WTC11 (cell line): ENCODE measurements around the gene ADD1. TPM values are rescaled to one million over a fixed set of nuclear protein-coding genes. Genes with fewer than 3 reads are reported as not detected.
A peak's percentile ranks its signal among the peaks of the same experiment; 100 is the strongest.

Source experiments
- ATAC-seq: fragments of 200-7000 bp; cut with Tn5 transposase; 2 replicates; pipeline ENCODE4 v1.10.0; 2021; ENCODE audit warnings: mild to moderate bottlenecking, moderate library complexity
- CTCF ChIA-PET: fragments of 300-600 bp; sonication (Branson Sonifier 250); formaldehyde crosslinking; loops from one replicate; lab custom pipeline; 2021; ENCODE audit warnings: antibody characterized with exemption; lab: Charles Lee
- POLR2A ChIA-PET: fragments of 350-600 bp; sonication (Branson Sonifier 250); formaldehyde crosslinking; loops from one replicate; lab custom pipeline; 2021; ENCODE audit warnings: antibody characterized with exemption; lab: Charles Lee
- DNase-seq: peaks from one replicate; pipeline ENCODE4 v3.0.0; 2021; ENCODE audit warnings: low spot score
- H3K27ac Mint-ChIP-seq: 2 replicates; pipeline ENCODE4 v1.8.0; 2021; ENCODE audit warnings: mixed read lengths
- H3K27me3 Mint-ChIP-seq: 2 replicates; pipeline ENCODE4 v1.8.0; 2021; ENCODE audit warnings: low read depth, mild to moderate bottlenecking, moderate library complexity, mixed read lengths
- H3K36me3 Mint-ChIP-seq: 2 replicates; pipeline ENCODE4 v1.8.0; 2021; ENCODE audit warnings: mixed read lengths
- H3K4me1 Mint-ChIP-seq: 2 replicates; pipeline ENCODE4 v1.8.0; 2022; ENCODE audit warnings: mixed read lengths
- H3K4me3 Mint-ChIP-seq: 2 replicates; pipeline ENCODE4 v1.8.0; 2021; ENCODE audit warnings: mild to moderate bottlenecking, moderate library complexity, mixed read lengths
- H3K9me3 Mint-ChIP-seq: 2 replicates; pipeline ENCODE4 v1.8.0; 2021; ENCODE audit warnings: mixed read lengths
- ATF1 ChIP-seq: sonication (generic); formaldehyde crosslinking; IDR thresholded peaks from 2 replicates; pipeline ENCODE4 v1.8.1; 2023; ENCODE audit warnings: mild to moderate bottlenecking, moderate library complexity, missing genetic modification reagents
- CBFB ChIP-seq: sonication (generic); formaldehyde crosslinking; IDR thresholded peaks from 2 replicates; pipeline ENCODE4 v1.8.1; 2022; ENCODE audit warnings: mild to moderate bottlenecking, low read depth, missing genetic modification reagents
- EMX1 ChIP-seq: fragments of 250-450 bp; sonication (Bioruptor Pico); IDR thresholded peaks from 2 replicates; pipeline ENCODE4 v1.8.0; 2021; ENCODE audit warnings: mild to moderate bottlenecking
- ESRRA ChIP-seq: sonication (generic); formaldehyde crosslinking; IDR thresholded peaks from 2 replicates; pipeline ENCODE4 v1.8.1; 2022; ENCODE audit warnings: mild to moderate bottlenecking, missing genetic modification reagents, borderline replicate concordance
- ETV6 ChIP-seq: sonication (generic); formaldehyde crosslinking; IDR thresholded peaks from 2 replicates; pipeline ENCODE4 v1.8.1; 2022; ENCODE audit warnings: mild to moderate bottlenecking, missing genetic modification reagents
- FOXJ3 ChIP-seq: sonication (generic); formaldehyde crosslinking; IDR thresholded peaks from 2 replicates; pipeline ENCODE4 v1.9.0; 2021; ENCODE audit warnings: missing genetic modification reagents, mild to moderate bottlenecking, borderline replicate concordance
- HMGA2 ChIP-seq: fragments of 250-450 bp; sonication (Bioruptor Pico); IDR thresholded peaks from 2 replicates; pipeline ENCODE4 v1.4.0; 2021; ENCODE audit warnings: mild to moderate bottlenecking, moderate library complexity
- IRF2 ChIP-seq: sonication (generic); formaldehyde crosslinking; IDR thresholded peaks from 2 replicates; pipeline ENCODE4 v1.8.0; 2022; ENCODE audit warnings: low read depth, missing genetic modification reagents, borderline replicate concordance
- KAT7 ChIP-seq: sonication (generic); formaldehyde crosslinking; IDR thresholded peaks from 2 replicates; pipeline ENCODE4 v1.8.1; 2023; ENCODE audit warnings: missing genetic modification reagents, mild to moderate bottlenecking, borderline replicate concordance
- NR1H2 ChIP-seq: sonication (generic); formaldehyde crosslinking; IDR thresholded peaks from 2 replicates; pipeline ENCODE4 v1.9.0; 2021; ENCODE audit warnings: mild to moderate bottlenecking, moderate library complexity, missing genetic modification reagents
- NR2C2 ChIP-seq: sonication (generic); formaldehyde crosslinking; IDR thresholded peaks from 2 replicates; pipeline ENCODE4 v1.8.0; 2022; ENCODE audit warnings: mild to moderate bottlenecking, missing genetic modification reagents
- PREB ChIP-seq: sonication (generic); formaldehyde crosslinking; IDR thresholded peaks from 2 replicates; pipeline ENCODE4 v1.8.1; 2022; ENCODE audit warnings: mild to moderate bottlenecking, missing genetic modification reagents, moderate library complexity, borderline replicate concordance
- PRRX2 ChIP-seq: fragments of 250-450 bp; sonication (Bioruptor Pico); IDR thresholded peaks from 2 replicates; pipeline ENCODE4 v1.8.0; 2021; ENCODE audit warnings: mild to moderate bottlenecking
- ZBTB21 ChIP-seq: sonication (generic); formaldehyde crosslinking; IDR thresholded peaks from 2 replicates; pipeline ENCODE4 v1.8.1; 2023; ENCODE audit warnings: mild to moderate bottlenecking, missing genetic modification reagents, borderline replicate concordance
- ZNF317 ChIP-seq: sonication (generic); formaldehyde crosslinking; IDR thresholded peaks from 2 replicates; pipeline ENCODE4 v1.8.1; 2023; ENCODE audit warnings: low read depth, mild to moderate bottlenecking, moderate library complexity, missing genetic modification reagents, borderline replicate concordance
- ZNF423 ChIP-seq: fragments of 250-450 bp; sonication (Bioruptor Pico); IDR thresholded peaks from 2 replicates; pipeline ENCODE4 v2.1.2; 2022; ENCODE audit warnings: mild to moderate bottlenecking, moderate library complexity
- ZNF671 ChIP-seq: fragments of 250-450 bp; sonication (Bioruptor Pico); IDR thresholded peaks from 2 replicates; pipeline ENCODE4 v1.8.0; 2021; ENCODE audit warnings: mild to moderate bottlenecking
- total RNA-seq: library from RNA; stranded (reverse); gene quantifications from 3 replicates; pipeline ENCODE4 v1.2.3, GENCODE V29; 2021
- TF ChIP-seq, protein P1 (sequence below): sonication (generic); formaldehyde crosslinking; IDR thresholded peaks from 2 replicates; pipeline ENCODE4 v1.8.1; 2023; ENCODE audit warnings: mild to moderate bottlenecking, missing genetic modification reagents
- TF ChIP-seq, protein P2 (sequence below): sonication (generic); formaldehyde crosslinking; IDR thresholded peaks from 2 replicates; pipeline ENCODE4 v1.8.0; 2022; ENCODE audit warnings: mild to moderate bottlenecking, missing genetic modification reagents
- TF ChIP-seq, protein P3 (sequence below): fragments of 250-450 bp; sonication (Bioruptor Pico); IDR thresholded peaks from 2 replicates; pipeline ENCODE4 v1.9.0; 2021; ENCODE audit warnings: mild to moderate bottlenecking, borderline replicate concordance
- TF ChIP-seq, protein P4 (sequence below): fragments of 200-600 bp; IDR thresholded peaks from 2 replicates; pipeline ENCODE4 v1.8.0; 2022; ENCODE audit warnings: antibody characterized with exemption

ADD1 gene
- total RNA-seq, 1 experiment from 2014 or later: 178 TPM

DNA sequence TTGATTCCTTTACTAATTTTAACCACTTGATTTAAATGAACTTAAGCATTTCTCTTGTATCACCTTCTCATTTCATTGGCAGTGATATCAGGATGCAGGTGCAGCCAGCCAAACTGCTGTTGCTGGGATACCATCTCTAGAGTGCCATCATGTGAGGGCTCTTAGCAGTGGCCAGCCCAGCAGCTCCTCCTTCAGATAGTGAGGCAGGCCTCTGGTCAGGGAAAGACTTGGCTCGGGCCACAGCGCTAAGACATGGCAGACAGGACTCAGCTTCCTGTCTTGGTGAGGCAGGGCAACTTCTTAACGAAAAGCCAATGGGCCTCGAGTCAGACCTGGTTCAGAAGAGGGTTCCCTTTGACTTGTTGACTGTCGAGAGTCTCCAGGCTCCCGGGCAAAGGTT lies 69.5 kb downstream of the ADD1 start (continued):
- TF ChIP-seq, protein P1, sequence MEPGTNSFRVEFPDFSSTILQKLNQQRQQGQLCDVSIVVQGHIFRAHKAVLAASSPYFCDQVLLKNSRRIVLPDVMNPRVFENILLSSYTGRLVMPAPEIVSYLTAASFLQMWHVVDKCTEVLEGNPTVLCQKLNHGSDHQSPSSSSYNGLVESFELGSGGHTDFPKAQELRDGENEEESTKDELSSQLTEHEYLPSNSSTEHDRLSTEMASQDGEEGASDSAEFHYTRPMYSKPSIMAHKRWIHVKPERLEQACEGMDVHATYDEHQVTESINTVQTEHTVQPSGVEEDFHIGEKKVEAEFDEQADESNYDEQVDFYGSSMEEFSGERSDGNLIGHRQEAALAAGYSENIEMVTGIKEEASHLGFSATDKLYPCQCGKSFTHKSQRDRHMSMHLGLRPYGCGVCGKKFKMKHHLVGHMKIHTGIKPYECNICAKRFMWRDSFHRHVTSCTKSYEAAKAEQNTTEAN: no peak
- TF ChIP-seq ETV6 (CRISPR knock-in tag) (no peak), HMGA2 (no peak), KAT7 (CRISPR knock-in tag) (no peak), NR2C2 (no peak), IRF2 (CRISPR knock-in tag) (no peak), ATF1 (no peak), ESRRA (CRISPR knock-in tag) (no peak), CBFB (no peak), ZNF671 (CRISPR knock-in tag) (no peak)

GRCh38 chr4:2914256-2915126 lies 70.8 kb downstream of the ADD1 start:
- ChIA-PET CTCF (no interaction called here), POLR2A (no interaction called here)
- no peaks in the 10 kb centered on the region for H3K4me1 Mint-ChIP-seq
- TF ChIP-seq, protein P2, sequence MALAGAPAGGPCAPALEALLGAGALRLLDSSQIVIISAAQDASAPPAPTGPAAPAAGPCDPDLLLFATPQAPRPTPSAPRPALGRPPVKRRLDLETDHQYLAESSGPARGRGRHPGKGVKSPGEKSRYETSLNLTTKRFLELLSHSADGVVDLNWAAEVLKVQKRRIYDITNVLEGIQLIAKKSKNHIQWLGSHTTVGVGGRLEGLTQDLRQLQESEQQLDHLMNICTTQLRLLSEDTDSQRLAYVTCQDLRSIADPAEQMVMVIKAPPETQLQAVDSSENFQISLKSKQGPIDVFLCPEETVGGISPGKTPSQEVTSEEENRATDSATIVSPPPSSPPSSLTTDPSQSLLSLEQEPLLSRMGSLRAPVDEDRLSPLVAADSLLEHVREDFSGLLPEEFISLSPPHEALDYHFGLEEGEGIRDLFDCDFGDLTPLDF (CRISPR knock-in tag): no peak
- TF ChIP-seq NR1H2 (CRISPR knock-in tag): no peak
- TF ChIP-seq, protein P3, sequence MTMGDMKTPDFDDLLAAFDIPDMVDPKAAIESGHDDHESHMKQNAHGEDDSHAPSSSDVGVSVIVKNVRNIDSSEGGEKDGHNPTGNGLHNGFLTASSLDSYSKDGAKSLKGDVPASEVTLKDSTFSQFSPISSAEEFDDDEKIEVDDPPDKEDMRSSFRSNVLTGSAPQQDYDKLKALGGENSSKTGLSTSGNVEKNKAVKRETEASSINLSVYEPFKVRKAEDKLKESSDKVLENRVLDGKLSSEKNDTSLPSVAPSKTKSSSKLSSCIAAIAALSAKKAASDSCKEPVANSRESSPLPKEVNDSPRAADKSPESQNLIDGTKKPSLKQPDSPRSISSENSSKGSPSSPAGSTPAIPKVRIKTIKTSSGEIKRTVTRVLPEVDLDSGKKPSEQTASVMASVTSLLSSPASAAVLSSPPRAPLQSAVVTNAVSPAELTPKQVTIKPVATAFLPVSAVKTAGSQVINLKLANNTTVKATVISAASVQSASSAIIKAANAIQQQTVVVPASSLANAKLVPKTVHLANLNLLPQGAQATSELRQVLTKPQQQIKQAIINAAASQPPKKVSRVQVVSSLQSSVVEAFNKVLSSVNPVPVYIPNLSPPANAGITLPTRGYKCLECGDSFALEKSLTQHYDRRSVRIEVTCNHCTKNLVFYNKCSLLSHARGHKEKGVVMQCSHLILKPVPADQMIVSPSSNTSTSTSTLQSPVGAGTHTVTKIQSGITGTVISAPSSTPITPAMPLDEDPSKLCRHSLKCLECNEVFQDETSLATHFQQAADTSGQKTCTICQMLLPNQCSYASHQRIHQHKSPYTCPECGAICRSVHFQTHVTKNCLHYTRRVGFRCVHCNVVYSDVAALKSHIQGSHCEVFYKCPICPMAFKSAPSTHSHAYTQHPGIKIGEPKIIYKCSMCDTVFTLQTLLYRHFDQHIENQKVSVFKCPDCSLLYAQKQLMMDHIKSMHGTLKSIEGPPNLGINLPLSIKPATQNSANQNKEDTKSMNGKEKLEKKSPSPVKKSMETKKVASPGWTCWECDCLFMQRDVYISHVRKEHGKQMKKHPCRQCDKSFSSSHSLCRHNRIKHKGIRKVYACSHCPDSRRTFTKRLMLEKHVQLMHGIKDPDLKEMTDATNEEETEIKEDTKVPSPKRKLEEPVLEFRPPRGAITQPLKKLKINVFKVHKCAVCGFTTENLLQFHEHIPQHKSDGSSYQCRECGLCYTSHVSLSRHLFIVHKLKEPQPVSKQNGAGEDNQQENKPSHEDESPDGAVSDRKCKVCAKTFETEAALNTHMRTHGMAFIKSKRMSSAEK (CRISPR knock-in tag): no peak
- no peak for TF ChIP-seq FOXJ3 (CRISPR knock-in tag)
- no peak for TF ChIP-seq EMX1 (CRISPR knock-in tag)
- no peak for TF ChIP-seq IRF2 (CRISPR knock-in tag)
- TF ChIP-seq, protein P4, sequence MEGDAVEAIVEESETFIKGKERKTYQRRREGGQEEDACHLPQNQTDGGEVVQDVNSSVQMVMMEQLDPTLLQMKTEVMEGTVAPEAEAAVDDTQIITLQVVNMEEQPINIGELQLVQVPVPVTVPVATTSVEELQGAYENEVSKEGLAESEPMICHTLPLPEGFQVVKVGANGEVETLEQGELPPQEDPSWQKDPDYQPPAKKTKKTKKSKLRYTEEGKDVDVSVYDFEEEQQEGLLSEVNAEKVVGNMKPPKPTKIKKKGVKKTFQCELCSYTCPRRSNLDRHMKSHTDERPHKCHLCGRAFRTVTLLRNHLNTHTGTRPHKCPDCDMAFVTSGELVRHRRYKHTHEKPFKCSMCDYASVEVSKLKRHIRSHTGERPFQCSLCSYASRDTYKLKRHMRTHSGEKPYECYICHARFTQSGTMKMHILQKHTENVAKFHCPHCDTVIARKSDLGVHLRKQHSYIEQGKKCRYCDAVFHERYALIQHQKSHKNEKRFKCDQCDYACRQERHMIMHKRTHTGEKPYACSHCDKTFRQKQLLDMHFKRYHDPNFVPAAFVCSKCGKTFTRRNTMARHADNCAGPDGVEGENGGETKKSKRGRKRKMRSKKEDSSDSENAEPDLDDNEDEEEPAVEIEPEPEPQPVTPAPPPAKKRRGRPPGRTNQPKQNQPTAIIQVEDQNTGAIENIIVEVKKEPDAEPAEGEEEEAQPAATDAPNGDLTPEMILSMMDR: no peak
- no peak for TF ChIP-seq ZNF423 (CRISPR knock-in tag)
- no peak for TF ChIP-seq PREB (CRISPR knock-in tag)
- no peak for TF ChIP-seq PRRX2 (CRISPR knock-in tag)
- no peak for TF ChIP-seq ZNF671 (CRISPR knock-in tag)
- TF ChIP-seq NR2C2: no peak
- no peak for TF ChIP-seq ZNF317 (CRISPR knock-in tag)
- no peak for TF ChIP-seq ZBTB21 (CRISPR knock-in tag)
- peaks cover 24% of the 10 kb centered on the region for H3K9me3 Mint-ChIP-seq
- peak overlapping the region; percentile 23 for H3K27ac Mint-ChIP-seq
- no peak for ATAC-seq
- peaks cover 67% of the 10 kb centered on the region for H3K36me3 Mint-ChIP-seq
- H3K4me3 Mint-ChIP-seq: no peak overlapping the region
- H3K27me3 Mint-ChIP-seq: no peaks in the 10 kb centered on the region
- DNase-seq: no peak
